H9 (cell line): Measurements from ENCODE around the gene KANSL1. TPM values are rescaled to one million over a fixed set of nuclear protein-coding genes. Genes with fewer than 3 reads are reported as not detected.
A peak's percentile ranks its signal among the peaks of the same experiment; 100 is the strongest.

Experiments used
- DNase-seq: peaks from one replicate; pipeline ENCODE4 v3.0.0-alpha.2; 2017
- H2AFZ ChIP-seq: one replicate; pipeline ENCODE4 v1.6.1; 2013; ENCODE audit warnings: mild to moderate bottlenecking, low read length, control low read depth, moderate library complexity
- H2AK5ac ChIP-seq: 2 replicates; pipeline ENCODE4 v1.6.1; 2013; ENCODE audit warnings: low read length, control low read depth, mixed read lengths; ENCODE audit not compliant: insufficient read length
- H2BK120ac ChIP-seq: one replicate; pipeline ENCODE4 v1.6.1; 2013; ENCODE audit warnings: low read depth, mild to moderate bottlenecking, low read length, control low read depth, inconsistent platforms; ENCODE audit not compliant: poor library complexity, severe bottlenecking
- H2BK12ac ChIP-seq: 2 replicates; pipeline ENCODE4 v1.6.1; 2013; ENCODE audit warnings: low read length, control low read depth, mixed read lengths, low read depth; ENCODE audit not compliant: insufficient read length
- H2BK15ac ChIP-seq: 2 replicates; pipeline ENCODE4 v1.6.1; 2013; ENCODE audit warnings: low read depth, low read length, control low read depth
- H2BK20ac ChIP-seq: one replicate; pipeline ENCODE4 v1.6.1; 2013; ENCODE audit warnings: low read depth, mild to moderate bottlenecking, low read length, control low read depth, inconsistent platforms; ENCODE audit not compliant: poor library complexity, severe bottlenecking
- H2BK5ac ChIP-seq: 2 replicates; pipeline ENCODE4 v1.6.1; 2013; ENCODE audit warnings: low read length, control low read depth, mixed read lengths; ENCODE audit not compliant: insufficient read length
- H3K14ac ChIP-seq: 2 replicates; pipeline ENCODE4 v1.6.1; 2013; ENCODE audit warnings: low read length, control low read depth; ENCODE audit not compliant: insufficient read depth
- H3K18ac ChIP-seq: 2 replicates; pipeline ENCODE4 v1.6.1; 2013; ENCODE audit warnings: low read depth, mild to moderate bottlenecking, mixed read lengths, low read length, control low read depth; ENCODE audit not compliant: insufficient read length
- H3K23ac ChIP-seq: 2 replicates; pipeline ENCODE4 v1.6.1; 2013; ENCODE audit warnings: low read length, control low read depth, mixed read lengths, low read depth; ENCODE audit not compliant: insufficient read length
- H3K23me2 ChIP-seq: 2 replicates; pipeline ENCODE4 v1.6.1; 2013; ENCODE audit warnings: low read depth, mild to moderate bottlenecking, mixed read lengths, low read length, control low read depth; ENCODE audit not compliant: insufficient read length, poor library complexity, severe bottlenecking
- H3K27ac ChIP-seq: 2 replicates; pipeline ENCODE4 v1.5.1; 2013; ENCODE audit warnings: low read length, control low read depth, mixed read lengths, low read depth; ENCODE audit not compliant: insufficient read length
- H3K27me3 ChIP-seq: 2 replicates; pipeline ENCODE4 v1.6.1; 2013; ENCODE audit warnings: low read length, control low read depth, inconsistent platforms; ENCODE audit not compliant: insufficient read depth
- H3K4ac ChIP-seq: 2 replicates; pipeline ENCODE4 v1.6.1; 2013; ENCODE audit warnings: low read depth, mild to moderate bottlenecking, control low read depth, inconsistent platforms, low read length, moderate library complexity
- H3K4me1 ChIP-seq: 2 replicates; pipeline ENCODE4 v1.6.1; 2013; ENCODE audit warnings: low read length, control low read depth, inconsistent platforms; ENCODE audit not compliant: insufficient read depth
- H3K4me2 ChIP-seq: 2 replicates; pipeline ENCODE4 v1.6.1; 2013; ENCODE audit warnings: low read length, control low read depth, mixed read lengths; ENCODE audit not compliant: insufficient read length, insufficient read depth
- H3K56ac ChIP-seq: 2 replicates; pipeline ENCODE4 v1.6.1; 2013; ENCODE audit warnings: low read depth, mild to moderate bottlenecking, mixed read lengths, low read length, control low read depth; ENCODE audit not compliant: insufficient read length
- H3K79me1 ChIP-seq: 2 replicates; pipeline ENCODE4 v1.6.1; 2013; ENCODE audit warnings: low read depth, mild to moderate bottlenecking, moderate library complexity, low read length, control low read depth, inconsistent platforms; ENCODE audit not compliant: insufficient read depth, poor library complexity, severe bottlenecking
- H3K79me2 ChIP-seq: 2 replicates; pipeline ENCODE4 v1.6.1; 2013; ENCODE audit warnings: low read length, control low read depth, inconsistent platforms; ENCODE audit not compliant: insufficient read depth
- H3K9ac ChIP-seq: 2 replicates; pipeline ENCODE4 v1.6.1; 2013; ENCODE audit warnings: low read length, control low read depth, mixed read lengths; ENCODE audit not compliant: insufficient read length; ENCODE audit errors: extremely low read depth
- H3K9me3 ChIP-seq: one replicate; pipeline ENCODE4 v1.6.1; 2013; ENCODE audit warnings: low read depth, low read length, inconsistent platforms; ENCODE audit not compliant: control insufficient read depth
- H3T11ph ChIP-seq: one replicate; pipeline ENCODE4 v1.6.1; 2013; ENCODE audit warnings: mild to moderate bottlenecking, low read length, control low read depth, inconsistent platforms
- H4K20me1 ChIP-seq: one replicate; pipeline ENCODE4 v1.6.1; 2013; ENCODE audit not compliant: control insufficient read depth, insufficient read length, insufficient read depth
- H4K5ac ChIP-seq: 2 replicates; pipeline ENCODE4 v1.6.1; 2013; ENCODE audit warnings: low read depth, mild to moderate bottlenecking, mixed read lengths, low read length, control low read depth; ENCODE audit not compliant: insufficient read length
- H4K8ac ChIP-seq: replicated peaks from 2 replicates; pipeline ENCODE4 v1.6.1; 2013; ENCODE audit warnings: low read length, control low read depth, mixed read lengths, low read depth; ENCODE audit not compliant: insufficient read length
- H4K91ac ChIP-seq: 2 replicates; pipeline ENCODE4 v1.6.1; 2013; ENCODE audit warnings: low read depth, mild to moderate bottlenecking, moderate library complexity, mixed read lengths, low read length, control low read depth; ENCODE audit not compliant: insufficient read length
- H3K27ac Mint-ChIP-seq, 3 experiments: 2 replicates in 2 of 3; 3 replicates in 1 of 3; pipeline ENCODE4 v1.8.0; 2020 to 2021; ENCODE audit warnings: mixed read lengths in 3 of 3, mild to moderate bottlenecking in 1 of 3, moderate library complexity in 1 of 3
- H3K27me3 Mint-ChIP-seq: 2 replicates; pipeline ENCODE4 v1.8.0; 2021; ENCODE audit warnings: low read depth, mild to moderate bottlenecking, moderate library complexity, mixed read lengths
- H3K36me3 Mint-ChIP-seq, 3 experiments: 2 replicates in 2 of 3; 3 replicates in 1 of 3; pipeline ENCODE4 v1.8.0; 2020 to 2021; ENCODE audit warnings: low read depth in 3 of 3, mixed read lengths in 3 of 3; ENCODE audit not compliant: insufficient read depth in 1 of 3
- H3K4me1 Mint-ChIP-seq, 2 experiments: 2 replicates each; pipeline ENCODE4 v1.8.0; 2020; ENCODE audit warnings: mixed read lengths in 2 of 2
- H3K4me3 Mint-ChIP-seq, 2 experiments: 2 replicates in 1 of 2; 3 replicates in 1 of 2; pipeline ENCODE4 v1.8.0; 2020 to 2021; ENCODE audit warnings: mild to moderate bottlenecking in 2 of 2, mixed read lengths in 2 of 2, moderate library complexity in 1 of 2
- H3K9me3 Mint-ChIP-seq, 2 experiments: 2 replicates in 1 of 2; 3 replicates in 1 of 2; pipeline ENCODE4 v1.8.0; 2020; ENCODE audit warnings: mild to moderate bottlenecking in 2 of 2, mixed read lengths in 2 of 2, moderate library complexity in 1 of 2
- WGBS: extraction: QIAGEN DNeasy Blood & Tissue Kit; methylation state at CpG from one replicate; pipeline ENCODE4 v1.1.7; 2013; ENCODE audit warnings: missing lambda C conversion rate, low lambda C conversion rate, mixed read lengths; ENCODE audit not compliant: insufficient read length; ENCODE audit errors: extremely low coverage; 5-methylcytosine and 5-hydroxymethylcytosine counted together
- total RNA-seq: library from RNA; stranded (reverse); gene quantifications from 2 replicates; pipeline ENCODE4 v1.2.1, GENCODE V29; 2021
- TF ChIP-seq, protein P1 (sequence below): fragments of 200-600 bp; sonication (generic); conservative IDR thresholded peaks from 3 replicates; pipeline ENCODE4 v1.8.0; 2021; ENCODE audit warnings: antibody characterized with exemption, mild to moderate bottlenecking

The KANSL1 gene
- total RNA-seq, 1 experiment from 2014 or later = 114 TPM

DNA sequence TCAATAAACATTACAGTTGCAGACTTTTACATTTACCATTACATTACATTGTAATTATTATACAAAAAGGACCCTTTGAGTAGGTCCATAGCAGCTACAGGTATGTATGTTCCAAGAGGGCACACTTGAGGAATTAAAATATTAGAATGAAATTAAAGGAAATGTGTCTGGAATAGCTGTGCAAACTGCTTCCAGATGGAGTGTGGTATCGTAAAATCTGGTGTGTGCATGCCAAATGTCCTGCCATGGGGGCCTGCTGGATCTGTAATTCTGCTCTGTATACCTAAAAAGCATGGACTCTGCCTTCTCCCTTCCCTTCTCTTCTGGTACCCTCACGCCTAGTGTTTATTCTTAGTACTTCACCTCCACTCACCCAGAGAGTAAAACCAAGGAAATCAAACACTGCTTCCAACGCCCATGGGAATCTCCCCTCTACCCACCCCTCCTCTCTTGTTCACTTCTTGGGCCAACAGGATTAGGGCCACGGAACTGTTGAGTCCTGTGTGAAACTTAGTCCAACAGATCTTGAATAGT, 155.4 kb downstream of the KANSL1 start:
- no peak for DNase-seq
- Histone ChIP-seq H2BK120ac (no peak overlapping the region), H2BK20ac (no peak overlapping the region), H3K79me2 (no peaks in the 10 kb centered on the region), H2BK5ac (no peak overlapping the region), H4K91ac (no peak overlapping the region), H2BK12ac (no peak overlapping the region), H3T11ph (no peak overlapping the region), H4K5ac (no peak overlapping the region), H4K20me1 (no peaks in the 10 kb centered on the region), H3K18ac (no peak overlapping the region), H3K4me2 (no peak overlapping the region), H3K4ac (no peak overlapping the region), H2AK5ac (no peak overlapping the region), H3K79me1 (no peaks in the 10 kb centered on the region), H2BK15ac (no peak overlapping the region), H3K9me3 (no peaks in the 10 kb centered on the region), H3K27ac (no peak overlapping the region), H3K23me2 (no peaks in the 10 kb centered on the region), H2AFZ (no peak overlapping the region), H3K14ac (no peak overlapping the region), H3K27me3 (no peaks in the 10 kb centered on the region), H3K4me1 (no peaks in the 10 kb centered on the region), H4K8ac (no peak overlapping the region), H3K23ac (no peak overlapping the region), H3K9ac (no peak overlapping the region), H3K56ac (no peak overlapping the region)
- Mint-ChIP-seq H3K4me1 (no peaks in the 10 kb centered on the region), H3K4me3 (no peak overlapping the region), H3K27ac (peak overlapping the region in 2 of 3 experiments; percentile 13 to 53; a peak in 3 of 7 replicates), H3K27me3 (peaks cover 2% of the 10 kb centered on the region; the same call in 1 of the 2 replicates), H3K9me3 (no peaks in the 10 kb centered on the region), H3K36me3 (peaks cover 41 to 93% (median 90%) of the 10 kb centered on the region in 3 experiments)
- TF ChIP-seq, protein P1, sequence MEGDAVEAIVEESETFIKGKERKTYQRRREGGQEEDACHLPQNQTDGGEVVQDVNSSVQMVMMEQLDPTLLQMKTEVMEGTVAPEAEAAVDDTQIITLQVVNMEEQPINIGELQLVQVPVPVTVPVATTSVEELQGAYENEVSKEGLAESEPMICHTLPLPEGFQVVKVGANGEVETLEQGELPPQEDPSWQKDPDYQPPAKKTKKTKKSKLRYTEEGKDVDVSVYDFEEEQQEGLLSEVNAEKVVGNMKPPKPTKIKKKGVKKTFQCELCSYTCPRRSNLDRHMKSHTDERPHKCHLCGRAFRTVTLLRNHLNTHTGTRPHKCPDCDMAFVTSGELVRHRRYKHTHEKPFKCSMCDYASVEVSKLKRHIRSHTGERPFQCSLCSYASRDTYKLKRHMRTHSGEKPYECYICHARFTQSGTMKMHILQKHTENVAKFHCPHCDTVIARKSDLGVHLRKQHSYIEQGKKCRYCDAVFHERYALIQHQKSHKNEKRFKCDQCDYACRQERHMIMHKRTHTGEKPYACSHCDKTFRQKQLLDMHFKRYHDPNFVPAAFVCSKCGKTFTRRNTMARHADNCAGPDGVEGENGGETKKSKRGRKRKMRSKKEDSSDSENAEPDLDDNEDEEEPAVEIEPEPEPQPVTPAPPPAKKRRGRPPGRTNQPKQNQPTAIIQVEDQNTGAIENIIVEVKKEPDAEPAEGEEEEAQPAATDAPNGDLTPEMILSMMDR = no peak
- no CpG with 5 or more reads among the region's 4 CpGs for WGBS
